H9 (cell line): ENCODE results near the gene BNC1. TPM values are rescaled to one million over a fixed set of nuclear protein-coding genes. Genes with fewer than 3 reads are reported as not detected.

ENCODE experiments used
- DNase-seq: peaks from one replicate; pipeline ENCODE4 v3.0.0-alpha.2; 2017
- H2AFZ ChIP-seq: one replicate; pipeline ENCODE4 v1.6.1; 2013; ENCODE audit warnings: mild to moderate bottlenecking, low read length, control low read depth, moderate library complexity
- H2AK5ac ChIP-seq: 2 replicates; pipeline ENCODE4 v1.6.1; 2013; ENCODE audit warnings: low read length, control low read depth, mixed read lengths; ENCODE audit not compliant: insufficient read length
- H2BK120ac ChIP-seq: one replicate; pipeline ENCODE4 v1.6.1; 2013; ENCODE audit warnings: low read depth, mild to moderate bottlenecking, low read length, control low read depth, inconsistent platforms; ENCODE audit not compliant: poor library complexity, severe bottlenecking
- H2BK12ac ChIP-seq: 2 replicates; pipeline ENCODE4 v1.6.1; 2013; ENCODE audit warnings: low read length, control low read depth, mixed read lengths, low read depth; ENCODE audit not compliant: insufficient read length
- H2BK15ac ChIP-seq: 2 replicates; pipeline ENCODE4 v1.6.1; 2013; ENCODE audit warnings: low read depth, low read length, control low read depth
- H2BK20ac ChIP-seq: one replicate; pipeline ENCODE4 v1.6.1; 2013; ENCODE audit warnings: low read depth, mild to moderate bottlenecking, low read length, control low read depth, inconsistent platforms; ENCODE audit not compliant: poor library complexity, severe bottlenecking
- H2BK5ac ChIP-seq: 2 replicates; pipeline ENCODE4 v1.6.1; 2013; ENCODE audit warnings: low read length, control low read depth, mixed read lengths; ENCODE audit not compliant: insufficient read length
- H3K14ac ChIP-seq: 2 replicates; pipeline ENCODE4 v1.6.1; 2013; ENCODE audit warnings: low read length, control low read depth; ENCODE audit not compliant: insufficient read depth
- H3K18ac ChIP-seq: 2 replicates; pipeline ENCODE4 v1.6.1; 2013; ENCODE audit warnings: low read depth, mild to moderate bottlenecking, mixed read lengths, low read length, control low read depth; ENCODE audit not compliant: insufficient read length
- H3K23ac ChIP-seq: 2 replicates; pipeline ENCODE4 v1.6.1; 2013; ENCODE audit warnings: low read length, control low read depth, mixed read lengths, low read depth; ENCODE audit not compliant: insufficient read length
- H3K23me2 ChIP-seq: 2 replicates; pipeline ENCODE4 v1.6.1; 2013; ENCODE audit warnings: low read depth, mild to moderate bottlenecking, mixed read lengths, low read length, control low read depth; ENCODE audit not compliant: insufficient read length, poor library complexity, severe bottlenecking
- H3K27ac ChIP-seq: 2 replicates; pipeline ENCODE4 v1.5.1; 2013; ENCODE audit warnings: low read length, control low read depth, mixed read lengths, low read depth; ENCODE audit not compliant: insufficient read length
- H3K27me3 ChIP-seq: 2 replicates; pipeline ENCODE4 v1.6.1; 2013; ENCODE audit warnings: low read length, control low read depth, inconsistent platforms; ENCODE audit not compliant: insufficient read depth
- H3K4ac ChIP-seq: 2 replicates; pipeline ENCODE4 v1.6.1; 2013; ENCODE audit warnings: low read depth, mild to moderate bottlenecking, control low read depth, inconsistent platforms, low read length, moderate library complexity
- H3K4me1 ChIP-seq: 2 replicates; pipeline ENCODE4 v1.6.1; 2013; ENCODE audit warnings: low read length, control low read depth, inconsistent platforms; ENCODE audit not compliant: insufficient read depth
- H3K4me2 ChIP-seq: 2 replicates; pipeline ENCODE4 v1.6.1; 2013; ENCODE audit warnings: low read length, control low read depth, mixed read lengths; ENCODE audit not compliant: insufficient read length, insufficient read depth
- H3K56ac ChIP-seq: 2 replicates; pipeline ENCODE4 v1.6.1; 2013; ENCODE audit warnings: low read depth, mild to moderate bottlenecking, mixed read lengths, low read length, control low read depth; ENCODE audit not compliant: insufficient read length
- H3K79me1 ChIP-seq: 2 replicates; pipeline ENCODE4 v1.6.1; 2013; ENCODE audit warnings: low read depth, mild to moderate bottlenecking, moderate library complexity, low read length, control low read depth, inconsistent platforms; ENCODE audit not compliant: insufficient read depth, poor library complexity, severe bottlenecking
- H3K79me2 ChIP-seq: 2 replicates; pipeline ENCODE4 v1.6.1; 2013; ENCODE audit warnings: low read length, control low read depth, inconsistent platforms; ENCODE audit not compliant: insufficient read depth
- H3K9ac ChIP-seq: 2 replicates; pipeline ENCODE4 v1.6.1; 2013; ENCODE audit warnings: low read length, control low read depth, mixed read lengths; ENCODE audit not compliant: insufficient read length; ENCODE audit errors: extremely low read depth
- H3K9me3 ChIP-seq: one replicate; pipeline ENCODE4 v1.6.1; 2013; ENCODE audit warnings: low read depth, low read length, inconsistent platforms; ENCODE audit not compliant: control insufficient read depth
- H3T11ph ChIP-seq: one replicate; pipeline ENCODE4 v1.6.1; 2013; ENCODE audit warnings: mild to moderate bottlenecking, low read length, control low read depth, inconsistent platforms
- H4K20me1 ChIP-seq: one replicate; pipeline ENCODE4 v1.6.1; 2013; ENCODE audit not compliant: control insufficient read depth, insufficient read length, insufficient read depth
- H4K5ac ChIP-seq: 2 replicates; pipeline ENCODE4 v1.6.1; 2013; ENCODE audit warnings: low read depth, mild to moderate bottlenecking, mixed read lengths, low read length, control low read depth; ENCODE audit not compliant: insufficient read length
- H4K8ac ChIP-seq: replicated peaks from 2 replicates; pipeline ENCODE4 v1.6.1; 2013; ENCODE audit warnings: low read length, control low read depth, mixed read lengths, low read depth; ENCODE audit not compliant: insufficient read length
- H4K91ac ChIP-seq: 2 replicates; pipeline ENCODE4 v1.6.1; 2013; ENCODE audit warnings: low read depth, mild to moderate bottlenecking, moderate library complexity, mixed read lengths, low read length, control low read depth; ENCODE audit not compliant: insufficient read length
- H3K27ac Mint-ChIP-seq, 3 experiments: 2 replicates in 2 of 3; 3 replicates in 1 of 3; pipeline ENCODE4 v1.8.0; 2020 to 2021; ENCODE audit warnings: mixed read lengths in 3 of 3, mild to moderate bottlenecking in 1 of 3, moderate library complexity in 1 of 3
- H3K27me3 Mint-ChIP-seq: 2 replicates; pipeline ENCODE4 v1.8.0; 2021; ENCODE audit warnings: low read depth, mild to moderate bottlenecking, moderate library complexity, mixed read lengths
- H3K36me3 Mint-ChIP-seq, 3 experiments: 2 replicates in 2 of 3; 3 replicates in 1 of 3; pipeline ENCODE4 v1.8.0; 2020 to 2021; ENCODE audit warnings: low read depth in 3 of 3, mixed read lengths in 3 of 3; ENCODE audit not compliant: insufficient read depth in 1 of 3
- H3K4me1 Mint-ChIP-seq, 2 experiments: 2 replicates each; pipeline ENCODE4 v1.8.0; 2020; ENCODE audit warnings: mixed read lengths in 2 of 2
- H3K4me3 Mint-ChIP-seq, 2 experiments: 2 replicates in 1 of 2; 3 replicates in 1 of 2; pipeline ENCODE4 v1.8.0; 2020 to 2021; ENCODE audit warnings: mild to moderate bottlenecking in 2 of 2, mixed read lengths in 2 of 2, moderate library complexity in 1 of 2
- H3K9me3 Mint-ChIP-seq, 2 experiments: 2 replicates in 1 of 2; 3 replicates in 1 of 2; pipeline ENCODE4 v1.8.0; 2020; ENCODE audit warnings: mild to moderate bottlenecking in 2 of 2, mixed read lengths in 2 of 2, moderate library complexity in 1 of 2
- CTCF ChIP-seq: fragments of 200-600 bp; sonication (generic); conservative IDR thresholded peaks from 3 replicates; pipeline ENCODE4 v1.8.0; 2021; ENCODE audit warnings: antibody characterized with exemption, mild to moderate bottlenecking
- WGBS: extraction: QIAGEN DNeasy Blood & Tissue Kit; methylation state at CpG from one replicate; pipeline ENCODE4 v1.1.7; 2013; ENCODE audit warnings: missing lambda C conversion rate, low lambda C conversion rate, mixed read lengths; ENCODE audit not compliant: insufficient read length; ENCODE audit errors: extremely low coverage; 5-methylcytosine and 5-hydroxymethylcytosine counted together
- total RNA-seq: library from RNA; stranded (reverse); gene quantifications from 2 replicates; pipeline ENCODE4 v1.2.1, GENCODE V29; 2021

BNC1 gene
- total RNA-seq, 1 experiment from 2014 or later = not detected

- no peaks in the 10 kb centered on the region for H3K4me1 ChIP-seq
- no peak overlapping the region; the same call in 1 of the 2 replicates for H3K14ac ChIP-seq
- no peak overlapping the region for H3K18ac ChIP-seq
- H3K27me3 ChIP-seq = no peaks in the 10 kb centered on the region
- H4K91ac ChIP-seq = no peak overlapping the region
- H2AFZ ChIP-seq = no peak overlapping the region
- Mint-ChIP-seq H3K27me3 (peaks cover 5% of the 10 kb centered on the region; the same call in 1 of the 2 replicates), H3K4me3 (no peak overlapping the region), H3K9me3 (no peaks in the 10 kb centered on the region), H3K27ac (peak overlapping the region in 1 of 3 experiments; percentile 22; a peak in 1 of 7 replicates), H3K4me1 (peaks cover 3 to 6% of the 10 kb centered on the region in 2 experiments; a peak in 3 of 4 replicates), H3K36me3 (no peaks in the 10 kb centered on the region)
- no peak for DNase-seq
- no peak overlapping the region for H3K23ac ChIP-seq
- H2BK12ac ChIP-seq = no peak overlapping the region
- H3K23me2 ChIP-seq = no peaks in the 10 kb centered on the region
- H2BK15ac ChIP-seq = no peak overlapping the region
- no peak overlapping the region for H3K4ac ChIP-seq
- H3K56ac ChIP-seq = no peak overlapping the region
- H2BK5ac ChIP-seq = no peak overlapping the region
- WGBS = no CpG with 5 or more reads among the region's 4 CpGs
- H3K79me2 ChIP-seq = no peaks in the 10 kb centered on the region
- no peak overlapping the region for H2BK120ac ChIP-seq
- no peak overlapping the region for H3K9ac ChIP-seq
- no peak overlapping the region for H2AK5ac ChIP-seq
- H2BK20ac ChIP-seq = no peak overlapping the region
- H3T11ph ChIP-seq = no peak overlapping the region
- H3K9me3 ChIP-seq = no peaks in the 10 kb centered on the region
- H4K5ac ChIP-seq = no peak overlapping the region
- no peaks in the 10 kb centered on the region for H4K20me1 ChIP-seq
- H4K8ac ChIP-seq = no peak overlapping the region
- no peak for TF ChIP-seq CTCF
- no peak overlapping the region for H3K4me2 ChIP-seq
- no peak overlapping the region for H3K27ac ChIP-seq
- H3K79me1 ChIP-seq = no peaks in the 10 kb centered on the region
Observed at GRCh38 chr15:83327041-83327440, 42.6 kb upstream of the BNC1 start.
